Forelimb muscle (tissue), 1 donor: ENCODE measurements around the gene UBE2L6. TPM values are rescaled to one million over a fixed set of nuclear protein-coding genes. Genes with fewer than 3 reads are reported as not detected.

Experiments used
- DNase-seq: peaks from one replicate; pipeline ENCODE4 v3.0.0-alpha.2; 2013; ENCODE audit warnings: low read depth
- polyA plus RNA-seq: library from polyadenylated mRNA; unstranded; fragments of 120-200 nt; gene quantifications from one replicate; pipeline ENCODE4 v1.2.1, GENCODE V29; 2013; ENCODE audit not compliant: insufficient read length

The UBE2L6 gene
- polyA plus RNA-seq, 1 donor: 24.6 TPM

DNA sequence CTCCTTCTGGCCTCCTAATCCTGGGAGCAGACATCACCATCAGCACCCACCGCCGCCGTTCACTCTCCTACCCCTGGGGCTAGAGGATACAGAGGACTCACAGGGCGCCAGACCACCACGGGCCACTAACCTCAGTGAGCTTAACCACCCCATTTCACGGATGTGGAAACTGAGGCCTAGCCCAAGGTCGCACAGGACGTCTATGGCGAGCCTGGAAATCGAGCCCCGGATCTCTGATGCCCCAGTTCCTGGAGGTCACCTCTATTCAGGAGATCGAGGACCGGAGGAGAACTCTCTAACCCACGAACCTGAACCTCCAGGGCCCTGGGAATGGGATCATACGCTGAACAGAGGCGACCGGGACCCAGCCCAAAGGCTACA is 37.3 kb downstream of the UBE2L6 start:
- no peak for DNase-seq

GRCh38 chr11:57529012-57529411 is 38.5 kb downstream of the UBE2L6 start:
- no peak for DNase-seq

DNA sequence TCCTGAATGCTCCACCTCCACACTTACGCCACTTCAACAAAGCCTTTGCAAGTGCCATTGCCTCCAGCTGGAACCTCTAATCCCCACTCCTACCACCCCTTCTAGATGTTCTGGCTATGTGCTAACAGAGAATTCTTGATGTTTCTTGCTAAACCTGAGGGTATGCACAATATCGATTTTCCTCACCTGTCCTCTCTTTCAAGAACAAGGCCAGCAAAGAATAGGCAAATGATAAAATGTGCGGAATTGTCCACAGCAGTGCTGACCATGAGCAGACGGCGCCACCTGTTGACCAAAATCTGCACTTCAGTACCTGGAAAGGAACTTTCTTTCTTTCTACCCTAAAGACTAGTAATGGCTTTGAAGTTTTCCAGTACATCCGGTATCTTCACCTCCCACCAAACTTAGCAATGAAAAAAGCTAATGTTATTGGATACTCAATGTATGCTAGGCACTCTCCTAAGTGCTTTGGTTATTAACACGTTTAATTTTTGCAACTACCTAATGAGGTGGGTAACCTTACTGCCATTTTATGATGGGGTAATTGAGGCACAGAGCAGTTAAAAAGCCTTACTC is 40.3 kb downstream of the UBE2L6 start:
- peak; percentile 45 for DNase-seq

DNA sequence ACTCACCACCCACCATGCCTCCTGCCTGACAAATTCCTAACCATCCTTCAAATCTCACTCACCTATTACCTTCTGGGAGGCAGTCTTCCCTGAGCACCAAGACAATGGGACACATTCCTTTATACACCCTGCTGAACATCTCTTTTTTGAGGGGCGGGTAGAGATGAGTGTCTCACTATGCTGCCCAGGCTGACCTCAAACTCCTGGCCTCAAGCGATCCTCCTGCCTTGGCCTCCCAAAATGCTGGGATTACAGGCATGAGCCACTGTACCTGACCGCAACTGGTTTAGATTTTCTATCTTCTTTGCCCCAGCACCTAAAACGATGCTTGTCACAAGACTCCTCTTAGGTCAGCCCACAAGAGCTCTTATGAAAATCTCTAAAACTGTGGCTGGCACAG is 44.1 kb downstream of the UBE2L6 start:
- no peak for DNase-seq

DNA sequence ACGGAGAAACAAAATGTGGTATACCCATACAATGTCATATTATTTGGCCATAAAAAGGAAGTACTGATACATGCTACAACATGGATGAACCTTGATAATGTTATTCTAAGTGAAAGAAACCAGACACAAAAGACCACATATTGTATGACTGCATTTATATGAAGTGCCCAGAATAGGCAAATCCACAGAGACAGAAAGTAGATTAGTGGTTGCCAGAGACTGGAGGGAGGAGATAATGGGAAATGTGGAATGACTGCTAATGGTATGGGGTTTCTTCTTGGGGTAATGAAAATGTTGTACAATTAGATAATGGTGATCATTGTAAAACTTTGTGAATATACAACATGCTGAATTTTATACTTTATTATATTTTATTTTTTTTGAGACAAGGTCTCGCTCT is 46.4 kb downstream of the UBE2L6 start:
- no peak for DNase-seq

GRCh38 chr11:57516061-57516443 is 51.4 kb downstream of the UBE2L6 start:
- no peak for DNase-seq

GRCh38 chr11:57515332-57516060 is 52.0 kb downstream of the UBE2L6 start, which contains the start of gene SLC43A1:
SLC43A1 (minus strand) TSS chr11:57515702; CDS start chr11:57514111, 1,591 bp downstream.
- DNase-seq: no peak

DNA sequence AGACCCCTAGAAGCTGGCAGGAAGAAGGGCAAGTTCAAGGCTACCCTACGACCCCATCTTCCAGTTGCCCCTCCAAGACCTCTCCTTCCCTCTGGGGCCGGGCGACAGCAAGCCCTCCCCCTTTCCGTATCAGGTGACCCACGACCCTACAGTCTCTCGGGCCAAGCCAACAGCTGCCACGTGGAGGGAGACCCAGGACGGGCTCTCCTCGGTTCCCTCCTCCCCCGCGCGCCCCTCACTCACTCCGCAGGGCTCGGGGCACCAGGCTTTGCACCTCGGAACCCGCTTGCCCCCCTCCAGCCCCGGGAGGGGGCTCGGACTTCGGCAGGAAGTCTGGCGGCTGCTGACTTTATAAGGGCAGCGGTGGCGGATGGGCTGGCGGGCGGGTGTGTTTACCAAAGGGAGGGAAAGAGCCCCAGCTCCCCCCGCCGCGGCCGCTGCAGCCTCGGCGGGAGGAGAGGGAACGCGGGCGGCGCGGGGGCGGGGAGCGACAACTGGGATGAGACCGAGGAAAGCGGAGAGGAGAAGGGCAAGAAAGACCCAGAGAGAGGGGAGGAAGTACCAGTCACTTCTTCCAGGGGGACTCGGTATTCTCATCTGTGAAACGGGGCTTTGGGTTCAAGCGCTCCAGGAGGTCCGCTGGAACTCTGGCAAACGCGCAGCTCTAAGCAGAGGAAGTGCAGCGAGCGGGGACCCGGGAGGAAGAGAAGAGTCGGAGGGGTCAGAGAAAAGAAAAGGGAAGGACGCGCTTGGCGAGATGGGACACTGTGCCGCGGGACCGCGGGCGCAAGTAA is 52.7 kb downstream of the UBE2L6 start:
- DNase-seq: no peak

DNA sequence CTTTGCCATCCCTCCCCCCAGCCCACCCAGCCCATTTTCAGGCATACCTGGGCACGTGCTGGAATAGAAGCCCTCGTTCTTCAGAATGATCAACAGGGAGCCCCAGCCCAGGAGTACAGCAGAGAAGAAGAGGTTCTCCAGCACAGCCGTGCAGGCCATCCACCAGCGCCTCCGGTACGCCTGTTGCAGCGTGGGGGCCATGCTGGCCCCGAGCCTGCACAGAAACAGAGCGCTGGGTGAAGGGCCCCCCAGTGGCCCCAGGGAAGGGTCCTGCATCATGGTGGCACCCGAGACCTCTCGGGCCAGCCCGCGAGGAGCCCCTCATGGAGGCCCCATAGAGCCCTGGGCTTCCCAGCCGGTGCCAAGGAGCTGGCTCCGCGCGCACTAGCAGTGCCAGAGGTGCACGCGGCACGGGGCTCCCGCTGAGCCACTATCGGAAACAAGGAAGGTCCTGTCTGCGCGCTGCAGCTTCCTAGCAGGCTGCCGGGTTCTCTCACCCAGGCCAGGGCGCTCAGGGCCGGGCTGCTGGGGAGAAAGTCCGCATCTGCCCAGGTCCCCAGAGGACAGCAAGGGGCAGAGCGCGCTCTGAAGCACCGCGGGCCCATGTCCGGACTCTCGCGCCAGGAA is 53.4 kb downstream of the UBE2L6 start:
- DNase-seq: no peak

GRCh38 chr11:57513452-57513795 is 54.0 kb downstream of the UBE2L6 start:
- DNase-seq: no peak

DNA sequence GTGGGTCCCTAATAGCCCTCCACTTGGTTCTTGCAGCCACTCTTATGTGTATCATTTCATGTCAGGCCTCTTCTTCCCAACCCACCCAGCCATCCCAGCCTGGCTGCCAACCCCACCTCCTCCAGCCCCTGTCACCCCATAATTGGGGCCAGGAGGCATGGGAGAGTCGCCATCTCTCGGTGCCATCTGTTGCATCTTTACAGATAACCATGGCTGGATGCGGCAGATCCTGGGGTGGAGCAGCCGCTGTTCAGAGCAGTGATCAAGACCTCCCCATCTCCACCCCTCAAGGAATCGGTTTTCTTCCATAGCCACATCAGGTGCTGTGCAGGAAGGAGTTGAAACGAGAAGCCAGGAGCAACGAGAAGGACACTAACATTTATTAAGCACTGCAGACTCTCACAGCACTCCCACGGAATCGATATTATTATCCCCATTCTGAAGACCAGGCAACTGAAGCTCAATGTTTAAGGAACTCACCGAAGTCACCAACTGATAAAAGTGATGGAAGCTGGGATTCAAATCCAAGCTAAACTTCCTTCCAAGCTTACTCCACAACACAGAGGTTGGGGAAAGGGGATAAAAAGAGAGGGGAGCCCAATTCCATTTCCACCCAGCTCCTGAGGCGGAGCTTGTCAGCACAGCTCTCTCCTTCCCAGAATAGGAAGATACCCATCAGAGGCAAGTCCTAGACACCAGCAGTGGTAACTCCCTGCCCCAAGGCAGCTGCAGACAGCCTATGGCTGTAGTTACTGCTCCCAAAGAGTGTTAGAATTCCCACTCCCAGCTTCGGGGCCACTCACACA is 54.6 kb downstream of the UBE2L6 start:
- no peak for DNase-seq

DNA sequence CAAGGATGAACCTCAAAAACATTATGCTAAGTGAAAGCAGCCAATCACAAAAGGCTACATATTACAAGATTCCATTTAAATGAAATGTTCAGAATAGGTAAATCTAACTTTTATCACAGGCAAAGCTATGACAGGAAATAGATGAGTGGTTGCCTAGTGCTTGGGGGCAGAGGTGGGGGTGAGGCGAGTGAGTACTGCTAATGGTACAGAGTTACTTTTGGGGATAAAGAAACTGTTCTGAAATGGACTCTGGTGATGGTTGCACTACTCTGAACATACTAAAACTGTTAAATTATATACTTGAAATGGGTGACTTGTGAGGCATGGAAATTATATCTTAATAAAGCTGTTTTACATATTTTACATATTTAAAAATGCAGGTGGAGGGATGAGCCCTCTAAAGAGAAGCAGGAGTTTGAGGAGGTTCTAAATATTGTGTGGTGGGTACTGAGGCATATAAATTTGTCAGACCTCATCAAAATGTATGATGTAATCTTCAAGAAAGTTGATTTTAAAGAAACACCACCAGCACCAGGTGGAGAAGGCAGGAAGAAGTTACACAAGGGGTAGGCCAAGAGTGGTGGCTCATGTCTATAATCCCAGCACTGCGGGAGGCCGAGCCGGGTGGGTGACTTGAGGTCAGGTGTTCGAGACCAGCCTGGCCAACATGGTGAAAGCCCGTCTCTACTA is 55.6 kb downstream of the UBE2L6 start:
- no peak for DNase-seq

GRCh38 chr11:57508341-57509170 is 58.9 kb downstream of the UBE2L6 start:
- no peak for DNase-seq

DNA sequence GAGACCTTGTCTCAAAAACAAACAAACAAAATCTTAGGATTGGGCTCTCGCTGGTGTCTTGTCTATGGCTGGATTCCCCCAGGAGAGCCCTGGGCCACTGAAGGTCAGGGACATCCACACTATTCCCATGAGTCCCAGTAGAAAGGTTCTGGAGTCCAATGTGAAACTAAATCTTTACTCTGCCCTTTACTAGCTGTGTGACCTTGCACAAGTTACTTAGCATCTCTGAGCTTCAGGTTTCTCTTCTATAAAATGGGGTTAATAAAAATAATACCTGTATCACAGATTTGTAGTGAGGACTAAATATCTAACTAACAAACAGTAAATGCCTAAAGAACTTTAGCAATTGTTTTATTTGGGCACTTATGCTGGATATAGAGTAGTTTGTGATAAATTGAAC is 61.0 kb downstream of the UBE2L6 start:
- no peak for DNase-seq

DNA sequence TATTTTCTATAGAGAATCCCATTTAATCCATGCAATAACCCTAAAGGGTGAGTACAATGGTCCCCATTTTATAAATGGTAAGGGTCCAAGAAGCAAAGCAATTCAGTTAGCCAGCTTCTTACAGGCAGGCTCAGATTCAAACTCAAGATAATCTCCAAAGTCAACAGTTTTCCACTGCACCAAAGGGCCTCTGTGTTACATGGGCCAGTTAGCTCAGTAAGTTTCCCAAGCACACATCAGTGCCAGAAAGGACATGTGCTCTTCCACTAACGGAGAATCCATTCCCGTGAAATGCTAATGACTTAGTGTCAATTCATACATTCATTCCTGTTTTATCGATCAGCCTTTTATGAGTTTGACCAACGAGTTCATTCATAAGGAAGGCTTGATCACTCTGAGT is 63.0 kb downstream of the UBE2L6 start:
- no peak for DNase-seq

DNA sequence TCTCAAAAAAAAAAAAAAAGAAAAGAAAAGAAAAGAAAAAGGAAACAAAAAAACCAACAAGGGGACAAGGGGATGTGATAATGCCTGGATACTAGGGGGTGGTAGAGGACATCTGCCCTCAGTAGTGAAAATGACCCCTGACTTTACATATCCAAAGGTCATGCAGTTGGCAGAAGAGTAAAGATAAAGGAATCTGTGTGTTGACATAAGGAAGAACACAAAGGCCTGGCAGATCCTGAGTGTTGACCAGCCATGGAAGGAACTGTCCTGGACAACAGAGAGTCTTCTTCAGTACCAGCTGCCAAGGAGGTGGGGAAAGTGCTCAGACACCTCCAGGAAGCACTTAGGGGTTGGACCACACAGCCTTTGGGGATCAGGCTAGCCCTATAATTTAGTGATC is 64.6 kb downstream of the UBE2L6 start:
- DNase-seq: no peak

- no peak for DNase-seq
Measured at GRCh38 chr11:57502376-57502775, 65.1 kb downstream of the UBE2L6 start.

GRCh38 chr11:57501953-57502352 is 65.5 kb downstream of the UBE2L6 start:
- DNase-seq: no peak
